HFF-Myc (cell line): ENCODE measurements around the gene OSBP.
A peak's percentile ranks its signal among the peaks of the same experiment; 100 is the strongest.

Experiments used
- DNase-seq: peaks from one replicate; pipeline ENCODE4 v3.0.0-alpha.2; 2011; ENCODE audit warnings: low read depth; ENCODE audit errors: extremely low read depth
- H3K4me3 ChIP-seq: replicated peaks from 2 replicates; pipeline ENCODE4 v1.5.1; 2011; ENCODE audit warnings: low read depth, mild to moderate bottlenecking, control low read depth, low read length
- TF ChIP-seq, protein P1 (sequence below): IDR thresholded peaks from 2 replicates; pipeline ENCODE4 v1.5.1; 2012; ENCODE audit warnings: mild to moderate bottlenecking, low read depth, low read length, control low read depth; ENCODE audit errors: missing control alignments

Gene OSBP

DNA sequence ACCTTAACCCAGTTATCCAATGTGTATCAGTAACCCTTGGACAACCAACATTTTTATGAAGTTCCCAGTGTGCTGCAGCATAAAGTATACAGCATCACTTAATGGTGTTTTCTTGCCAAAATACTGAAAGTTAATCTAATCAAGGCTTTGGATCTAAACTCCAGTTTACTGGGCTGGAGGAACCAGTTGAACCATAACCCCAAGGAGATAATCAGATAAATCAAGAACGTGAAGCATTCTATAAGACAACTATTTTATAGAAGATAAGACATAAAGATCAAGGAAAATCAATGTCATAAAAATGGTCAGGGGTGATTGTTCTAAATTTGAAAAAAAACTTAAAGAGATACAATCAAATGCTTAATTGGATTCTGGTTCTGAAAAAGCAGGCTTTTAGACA, 2.3 kb upstream of the OSBP start:
- no peak overlapping the region for H3K4me3 ChIP-seq
- DNase-seq, result no peak
- TF ChIP-seq, protein P1, sequence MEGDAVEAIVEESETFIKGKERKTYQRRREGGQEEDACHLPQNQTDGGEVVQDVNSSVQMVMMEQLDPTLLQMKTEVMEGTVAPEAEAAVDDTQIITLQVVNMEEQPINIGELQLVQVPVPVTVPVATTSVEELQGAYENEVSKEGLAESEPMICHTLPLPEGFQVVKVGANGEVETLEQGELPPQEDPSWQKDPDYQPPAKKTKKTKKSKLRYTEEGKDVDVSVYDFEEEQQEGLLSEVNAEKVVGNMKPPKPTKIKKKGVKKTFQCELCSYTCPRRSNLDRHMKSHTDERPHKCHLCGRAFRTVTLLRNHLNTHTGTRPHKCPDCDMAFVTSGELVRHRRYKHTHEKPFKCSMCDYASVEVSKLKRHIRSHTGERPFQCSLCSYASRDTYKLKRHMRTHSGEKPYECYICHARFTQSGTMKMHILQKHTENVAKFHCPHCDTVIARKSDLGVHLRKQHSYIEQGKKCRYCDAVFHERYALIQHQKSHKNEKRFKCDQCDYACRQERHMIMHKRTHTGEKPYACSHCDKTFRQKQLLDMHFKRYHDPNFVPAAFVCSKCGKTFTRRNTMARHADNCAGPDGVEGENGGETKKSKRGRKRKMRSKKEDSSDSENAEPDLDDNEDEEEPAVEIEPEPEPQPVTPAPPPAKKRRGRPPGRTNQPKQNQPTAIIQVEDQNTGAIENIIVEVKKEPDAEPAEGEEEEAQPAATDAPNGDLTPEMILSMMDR, result no peak

DNA sequence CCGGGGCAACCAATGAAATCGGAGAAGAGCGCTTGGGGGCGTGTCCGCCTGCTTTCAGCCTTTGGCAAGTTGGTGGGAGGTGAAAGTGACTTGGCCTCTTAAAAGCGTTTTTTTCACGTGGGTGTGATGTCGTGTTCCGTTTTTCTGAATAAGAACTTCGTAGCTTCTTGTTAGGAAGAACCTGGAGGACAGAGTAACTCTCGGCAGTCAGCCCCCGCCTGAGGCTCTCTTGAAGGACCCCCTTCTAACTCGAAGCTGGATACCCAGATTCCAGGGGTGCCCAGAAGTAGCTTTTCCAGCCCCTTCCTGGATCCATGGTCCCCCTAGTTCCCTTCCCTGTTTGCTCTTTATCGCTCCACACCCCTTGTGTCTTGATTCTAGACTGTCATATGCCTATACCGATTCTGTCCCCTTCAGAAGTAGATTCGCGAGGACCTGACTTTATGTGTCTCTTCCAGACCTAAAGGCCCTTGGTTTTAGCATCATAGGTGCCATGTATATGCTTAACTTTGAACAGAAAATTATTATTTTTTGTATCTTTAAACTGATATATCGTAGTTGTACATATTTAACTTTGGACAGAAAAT, 915 bp upstream of the OSBP start:
- DNase-seq, result no peak
- TF ChIP-seq, protein P1, result no peak

DNA sequence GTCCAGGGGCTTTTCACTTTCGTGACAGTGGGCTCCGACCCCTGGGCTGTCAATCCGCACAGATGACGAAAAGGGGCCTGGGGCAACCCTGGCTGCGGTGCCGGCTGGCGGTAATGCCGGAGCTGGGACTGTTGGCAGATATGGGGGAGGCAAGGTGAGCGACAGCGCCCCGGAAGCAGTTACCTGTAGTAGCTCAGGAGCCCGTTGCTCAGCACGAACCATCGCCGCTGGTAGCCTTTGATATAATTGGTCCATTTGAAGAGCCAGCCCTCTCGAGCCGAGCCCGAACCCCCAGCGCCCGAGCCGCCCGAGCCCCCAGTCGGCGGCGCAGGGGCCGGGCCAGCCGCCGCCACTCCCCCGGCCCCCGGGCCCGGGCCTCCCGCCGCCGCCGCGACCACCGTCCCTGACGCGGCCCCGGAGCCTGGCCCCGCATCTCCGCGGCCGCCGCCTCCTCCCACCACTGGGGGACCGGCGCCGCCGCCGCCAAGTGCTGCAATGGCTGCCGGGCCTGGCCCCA, 396 bp downstream of the OSBP start:
- TF ChIP-seq, protein P1, result no peak
- no peak for DNase-seq
- peak overlapping the region; percentile 93 for H3K4me3 ChIP-seq

More for the DNA sequence above, 915 bp upstream of the OSBP start:
- H3K4me3 ChIP-seq, result peak overlapping the region; percentile 93

DNA sequence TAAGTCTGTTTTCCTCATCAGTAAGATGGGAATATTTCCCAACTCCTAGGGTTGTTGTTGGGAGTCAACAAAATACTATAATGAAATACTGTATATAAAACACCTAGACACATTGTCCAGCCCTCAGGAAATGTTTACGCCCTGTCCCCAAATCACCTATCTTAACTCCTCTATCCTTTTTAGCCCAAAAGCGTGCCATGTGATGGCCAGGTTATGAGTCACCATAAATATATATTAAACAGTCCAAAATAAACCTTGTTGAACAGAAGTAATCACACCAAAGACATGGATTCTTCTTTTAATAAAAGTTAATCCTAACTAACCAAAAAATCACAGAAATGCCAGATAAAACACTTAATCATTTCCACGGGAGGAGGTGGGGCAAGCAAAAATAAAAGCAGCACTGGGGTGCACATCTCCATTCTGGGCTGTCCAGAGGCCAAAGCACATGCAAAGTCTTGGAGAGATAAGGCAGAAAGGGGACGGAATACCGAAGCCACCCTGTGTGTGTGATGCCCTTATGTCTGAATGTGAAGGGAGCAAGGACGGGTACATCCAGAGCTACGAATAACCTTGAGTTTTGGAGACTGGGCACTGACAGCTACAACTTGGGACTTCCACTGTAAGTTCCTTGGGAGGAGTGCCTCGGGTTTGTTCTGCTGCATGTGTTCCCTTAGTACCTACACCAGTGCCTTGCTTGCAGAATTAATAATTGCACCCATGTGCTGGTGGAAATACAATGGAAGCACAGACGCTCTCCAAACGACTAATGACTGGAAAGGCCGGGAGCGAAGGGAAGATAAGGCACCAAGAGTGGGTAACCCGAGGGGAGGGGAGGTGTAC, 1.1 kb downstream of the OSBP start:
- peak overlapping the region; percentile 93 for H3K4me3 ChIP-seq
- no peak for DNase-seq
- TF ChIP-seq, protein P1, result no peak

DNA sequence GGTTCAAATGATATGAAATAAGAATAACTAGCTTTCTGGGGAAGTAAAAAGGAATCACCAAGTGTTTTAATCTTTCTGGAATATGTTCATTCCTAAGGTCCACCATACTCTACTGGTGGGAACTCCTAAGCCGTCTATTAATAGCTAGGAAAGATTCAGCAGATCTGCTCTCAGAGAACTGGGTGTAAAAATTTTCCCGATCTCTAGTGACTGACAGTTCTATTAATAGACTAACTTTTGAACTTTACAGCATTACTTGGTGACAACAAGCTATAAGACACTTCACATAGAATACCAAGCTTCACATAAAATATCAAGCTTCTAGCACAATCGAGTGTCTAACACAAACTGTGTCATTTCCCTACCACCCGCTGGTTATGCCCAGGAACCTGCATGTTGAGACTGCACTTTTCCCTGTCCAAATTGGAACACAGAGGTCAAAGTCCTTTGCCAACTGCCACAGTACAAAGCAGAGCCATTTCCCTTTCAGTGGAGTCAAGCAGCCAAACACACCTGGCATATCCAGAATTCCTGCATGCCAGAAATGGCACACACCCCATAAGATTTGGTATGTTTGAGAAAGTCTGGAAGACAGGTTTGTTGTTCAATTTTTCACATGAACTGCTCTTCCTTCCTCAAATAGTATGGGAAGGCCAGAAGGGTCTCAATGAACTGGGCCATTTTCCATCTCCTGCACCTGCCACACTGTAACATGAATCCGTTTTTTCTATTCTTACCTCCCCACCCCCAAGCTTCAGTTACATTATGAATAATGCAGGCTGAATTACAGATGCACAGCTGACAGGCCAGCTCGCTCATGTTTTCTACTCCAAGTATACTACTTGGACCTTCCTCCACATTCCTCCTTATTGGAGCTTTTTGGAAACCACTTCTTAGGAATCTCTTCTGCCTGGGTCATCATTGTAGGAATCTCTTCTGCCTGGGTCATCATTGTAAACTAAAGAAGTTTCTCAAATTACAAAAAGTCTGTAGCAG, 3.7 kb downstream of the OSBP start:
- TF ChIP-seq, protein P1, result no peak
- no peak overlapping the region for H3K4me3 ChIP-seq
- DNase-seq, result no peak

DNA sequence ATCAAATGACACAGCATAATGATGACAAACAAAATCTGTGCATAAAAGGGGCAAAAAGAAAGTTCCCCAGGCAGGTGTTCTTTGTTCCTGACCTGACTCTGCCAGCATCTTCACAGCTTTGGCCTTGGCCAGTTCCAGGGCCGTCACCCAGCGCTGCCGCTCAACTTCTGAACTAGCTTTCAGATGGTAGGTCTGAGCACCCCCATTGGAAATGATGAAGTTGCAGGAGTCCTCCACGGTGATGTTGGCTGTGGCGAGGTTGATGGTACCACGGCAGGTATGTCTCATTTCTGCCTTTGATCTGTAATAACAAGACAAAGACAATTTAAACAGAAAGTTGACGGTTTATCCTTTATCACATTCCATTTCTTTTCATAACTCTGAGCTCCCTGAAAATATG, 5.3 kb downstream of the OSBP start:
- no peak for DNase-seq
- no peak overlapping the region for H3K4me3 ChIP-seq
- TF ChIP-seq, protein P1, result no peak
